ENCODE measurements around the gene OSCAR.

DNA sequence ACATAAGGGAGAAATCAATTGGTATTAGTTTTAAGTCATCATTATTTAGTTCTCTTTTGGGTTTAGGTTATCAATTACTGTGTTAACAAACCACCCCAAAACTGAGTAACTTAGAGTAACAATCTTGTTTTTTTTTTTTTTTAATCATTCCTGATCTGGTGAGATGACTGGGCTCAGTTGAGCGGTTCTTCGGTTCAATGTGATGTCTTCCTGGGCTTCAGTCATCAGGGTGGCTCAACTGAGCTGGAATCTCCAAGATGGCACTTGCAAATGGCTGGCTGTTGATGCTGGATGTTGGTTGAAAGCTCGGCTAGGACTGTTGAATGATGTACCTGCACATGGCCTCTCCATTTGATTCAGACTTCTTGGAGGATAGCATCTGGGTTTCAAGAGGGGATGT is 16.2 kb downstream of the OSCAR start:
- TF ChIP-seq, protein P1, sequence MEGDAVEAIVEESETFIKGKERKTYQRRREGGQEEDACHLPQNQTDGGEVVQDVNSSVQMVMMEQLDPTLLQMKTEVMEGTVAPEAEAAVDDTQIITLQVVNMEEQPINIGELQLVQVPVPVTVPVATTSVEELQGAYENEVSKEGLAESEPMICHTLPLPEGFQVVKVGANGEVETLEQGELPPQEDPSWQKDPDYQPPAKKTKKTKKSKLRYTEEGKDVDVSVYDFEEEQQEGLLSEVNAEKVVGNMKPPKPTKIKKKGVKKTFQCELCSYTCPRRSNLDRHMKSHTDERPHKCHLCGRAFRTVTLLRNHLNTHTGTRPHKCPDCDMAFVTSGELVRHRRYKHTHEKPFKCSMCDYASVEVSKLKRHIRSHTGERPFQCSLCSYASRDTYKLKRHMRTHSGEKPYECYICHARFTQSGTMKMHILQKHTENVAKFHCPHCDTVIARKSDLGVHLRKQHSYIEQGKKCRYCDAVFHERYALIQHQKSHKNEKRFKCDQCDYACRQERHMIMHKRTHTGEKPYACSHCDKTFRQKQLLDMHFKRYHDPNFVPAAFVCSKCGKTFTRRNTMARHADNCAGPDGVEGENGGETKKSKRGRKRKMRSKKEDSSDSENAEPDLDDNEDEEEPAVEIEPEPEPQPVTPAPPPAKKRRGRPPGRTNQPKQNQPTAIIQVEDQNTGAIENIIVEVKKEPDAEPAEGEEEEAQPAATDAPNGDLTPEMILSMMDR (conservative IDR thresholded peaks at IDR 0.05) = no peak
- TF ChIP-seq ZFX (IDR thresholded peaks at IDR 0.05) = no peak
